ENCODE measurements around the gene TK1.

- no peak for TF ChIP-seq CTCF (IDR thresholded peaks at IDR 0.05)
- no peak for TF ChIP-seq ZBTB43 (CRISPR knock-in tag; IDR thresholded peaks at IDR 0.05)
- no peak for TF ChIP-seq USF1 (CRISPR knock-in tag; IDR thresholded peaks at IDR 0.05)
- no peak for TF ChIP-seq MAX (CRISPR knock-in tag; IDR thresholded peaks at IDR 0.05)
- no peak for TF ChIP-seq ZBTB21 (CRISPR knock-in tag; IDR thresholded peaks at IDR 0.05; ENCODE audit: borderline replicate concordance)
- TF ChIP-seq MLX (CRISPR knock-in tag; IDR thresholded peaks at IDR 0.05): no peak
- TF ChIP-seq TEAD4 (CRISPR knock-in tag; IDR thresholded peaks at IDR 0.05): no peak
- TF ChIP-seq USF2 (CRISPR knock-in tag; IDR thresholded peaks at IDR 0.05): no peak
- TF ChIP-seq NFATC4 (CRISPR knock-in tag; IDR thresholded peaks at IDR 0.05): no peak
- TF ChIP-seq ETV6 (CRISPR knock-in tag; IDR thresholded peaks at IDR 0.05): no peak
- TF ChIP-seq TP53 (CRISPR knock-in tag; IDR thresholded peaks at IDR 0.05): no peak
- no peak for TF ChIP-seq FOXK1 (CRISPR knock-in tag; IDR thresholded peaks at IDR 0.05)
- no peak for TF ChIP-seq ZNF121 (CRISPR knock-in tag; IDR thresholded peaks at IDR 0.05)
Measured at GRCh38 chr17:78214706-78215061, 27.8 kb upstream of the TK1 start.

Data from WTC11 (cell line).